ENCODE measurements around the gene BACE2.

- no peak for TF ChIP-seq CTCF (IDR thresholded peaks at IDR 0.05; ENCODE audit: low read depth, low read length, missing input control)
- TF ChIP-seq, protein P1, sequence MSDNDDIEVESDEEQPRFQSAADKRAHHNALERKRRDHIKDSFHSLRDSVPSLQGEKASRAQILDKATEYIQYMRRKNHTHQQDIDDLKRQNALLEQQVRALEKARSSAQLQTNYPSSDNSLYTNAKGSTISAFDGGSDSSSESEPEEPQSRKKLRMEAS (IDR thresholded peaks at IDR 0.05): no peak
- no peak for TF ChIP-seq GABPA (IDR thresholded peaks at IDR 0.05 in 1 of 2, conservative IDR thresholded peaks at IDR 0.05 in 1 of 2)
- no peak for TF ChIP-seq ZBTB33 (IDR thresholded peaks at IDR 0.05)
- no peak for TF ChIP-seq JUND (IDR thresholded peaks at IDR 0.05)
- no peak for TF ChIP-seq FOXA1 (IDR thresholded peaks at IDR 0.05)
- no peak for TF ChIP-seq EGR1 (IDR thresholded peaks at IDR 0.05; ENCODE audit: low read depth in 2 of 2)
- no peak for TF ChIP-seq SP1 (IDR thresholded peaks at IDR 0.05)
- no peak for TF ChIP-seq TAF1 (conservative IDR thresholded peaks at IDR 0.05)
Observed at GRCh38 chr21:41245509-41246135, 77.7 kb downstream of the BACE2 start.

Data from liver (tissue), 3 donors.